ENCODE results near the gene MCM9.
"Not testable (repeated sequence)": the region's sequence is repeated elsewhere in the genome, so short reads cannot be mapped to it uniquely, and the experiment has no call there.

DNA sequence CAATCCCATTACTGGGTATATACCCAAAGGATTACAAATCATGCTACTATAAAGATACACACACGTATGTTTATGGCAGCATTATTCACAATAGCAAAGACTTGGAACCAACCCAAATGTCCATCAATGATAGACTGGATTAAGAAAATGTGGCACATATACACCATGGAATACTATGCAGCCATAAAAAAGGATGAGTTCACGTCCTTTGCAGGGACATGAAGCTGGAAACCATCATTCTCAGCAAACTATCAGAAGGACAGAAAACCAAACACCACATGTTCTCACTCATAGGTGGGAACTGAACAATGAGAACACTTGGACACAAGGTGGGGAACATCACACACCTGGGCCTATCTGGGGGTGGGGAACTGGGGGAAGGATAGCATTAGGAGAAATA, 66.1 kb downstream of the MCM9 start:
- TF ChIP-seq, protein P1, sequence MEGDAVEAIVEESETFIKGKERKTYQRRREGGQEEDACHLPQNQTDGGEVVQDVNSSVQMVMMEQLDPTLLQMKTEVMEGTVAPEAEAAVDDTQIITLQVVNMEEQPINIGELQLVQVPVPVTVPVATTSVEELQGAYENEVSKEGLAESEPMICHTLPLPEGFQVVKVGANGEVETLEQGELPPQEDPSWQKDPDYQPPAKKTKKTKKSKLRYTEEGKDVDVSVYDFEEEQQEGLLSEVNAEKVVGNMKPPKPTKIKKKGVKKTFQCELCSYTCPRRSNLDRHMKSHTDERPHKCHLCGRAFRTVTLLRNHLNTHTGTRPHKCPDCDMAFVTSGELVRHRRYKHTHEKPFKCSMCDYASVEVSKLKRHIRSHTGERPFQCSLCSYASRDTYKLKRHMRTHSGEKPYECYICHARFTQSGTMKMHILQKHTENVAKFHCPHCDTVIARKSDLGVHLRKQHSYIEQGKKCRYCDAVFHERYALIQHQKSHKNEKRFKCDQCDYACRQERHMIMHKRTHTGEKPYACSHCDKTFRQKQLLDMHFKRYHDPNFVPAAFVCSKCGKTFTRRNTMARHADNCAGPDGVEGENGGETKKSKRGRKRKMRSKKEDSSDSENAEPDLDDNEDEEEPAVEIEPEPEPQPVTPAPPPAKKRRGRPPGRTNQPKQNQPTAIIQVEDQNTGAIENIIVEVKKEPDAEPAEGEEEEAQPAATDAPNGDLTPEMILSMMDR (IDR thresholded peaks at IDR 0.05) = not testable (repeated sequence)
- TF ChIP-seq POLR2AphosphoS5 (IDR thresholded peaks at IDR 0.05) = not testable (repeated sequence)
